Measurements from ENCODE around the gene BHLHA15. TPM values are rescaled to one million over a fixed set of nuclear protein-coding genes. Genes with fewer than 3 reads are reported as not detected.

Gene BHLHA15
- 2.4 and 4.4 TPM in 2 replicates for total RNA-seq (2014; rRNA removed; shearing (Covaris generic))
- polyA plus RNA-seq (2014; cell fraction: nucleus; rRNA removed) = 5.4 TPM in 1 of 2 replicates, not detected in the other

DNA sequence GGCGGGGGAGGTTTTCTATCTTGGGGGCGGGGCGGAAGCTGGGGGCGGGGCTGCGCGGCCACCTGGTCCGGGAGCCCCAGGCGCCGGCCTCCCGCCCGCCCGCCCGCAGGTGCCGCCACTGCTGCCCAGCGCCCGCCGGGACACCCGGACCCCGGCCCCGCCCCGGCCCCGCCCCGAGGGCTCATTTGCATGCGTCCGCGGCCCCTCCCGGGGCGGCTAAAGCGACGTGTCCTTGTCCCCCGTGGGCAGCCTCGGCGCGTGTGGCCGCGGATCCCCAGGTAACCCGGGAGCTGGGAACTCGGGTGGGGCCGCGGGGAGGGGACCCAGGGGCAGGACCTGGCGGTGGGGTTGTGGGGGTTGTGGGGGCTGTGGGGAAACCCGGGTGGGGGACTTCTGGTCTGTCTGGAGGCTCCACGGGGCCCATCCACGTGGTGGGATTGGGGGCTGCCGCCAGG lies at the start of gene BHLHA15:
BHLHA15 (plus strand) TSS at position 219 of the 455 bp plus-strand sequence. CDS start 871 bp downstream, outside the sequence.
- peak; percentile 20 for DNase-seq (ENCODE audit: extremely low read depth, low read depth)

GRCh38 chr7:98162758-98163157 lies 48.5 kb upstream of the BHLHA15 start:
- DNase-seq (ENCODE audit: extremely low read depth, low read depth) = no peak

- DNase-seq (ENCODE audit: extremely low read depth, low read depth) = no peak
These were observed 48.0 kb upstream of the BHLHA15 start for GRCh38 chr7:98163269-98163668.

DNA sequence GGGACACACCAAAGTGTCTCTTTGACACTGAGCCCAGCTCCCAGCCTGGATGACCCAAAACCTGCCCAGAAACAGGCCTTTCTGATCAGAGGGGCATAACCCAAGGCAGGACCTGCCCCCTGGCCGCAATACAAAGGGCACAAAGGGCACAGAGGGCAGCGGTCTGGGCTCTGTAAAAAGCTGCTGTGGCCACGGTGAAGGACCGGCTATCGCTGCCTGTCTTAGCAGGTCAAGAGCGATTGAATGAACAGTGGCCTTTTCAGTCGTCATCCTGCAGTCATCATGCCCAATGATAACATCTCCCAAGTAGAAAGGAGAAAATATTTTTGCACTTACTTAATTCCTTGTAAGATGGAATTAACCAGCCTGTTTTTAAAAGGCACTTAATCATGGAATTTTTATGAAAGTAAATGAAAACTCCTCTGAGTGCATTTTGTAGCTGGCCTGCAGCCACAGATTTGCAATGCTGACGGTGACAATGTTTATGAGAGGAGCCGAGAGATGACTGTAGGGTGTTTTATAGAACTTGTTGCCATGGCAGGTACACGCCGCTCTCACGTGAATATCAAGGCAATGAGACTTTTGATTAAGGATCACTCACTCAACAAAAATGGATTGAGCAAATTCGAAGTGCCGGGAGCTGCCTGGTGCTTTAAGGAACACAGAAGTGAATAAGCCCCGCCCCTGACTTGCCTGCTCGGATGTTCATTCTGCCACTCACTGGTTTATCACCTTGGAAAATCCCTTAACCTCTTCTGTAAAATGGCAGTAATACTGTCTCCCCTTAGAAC lies 47.3 kb upstream of the BHLHA15 start:
- no peak for DNase-seq (ENCODE audit: extremely low read depth, low read depth)

DNA sequence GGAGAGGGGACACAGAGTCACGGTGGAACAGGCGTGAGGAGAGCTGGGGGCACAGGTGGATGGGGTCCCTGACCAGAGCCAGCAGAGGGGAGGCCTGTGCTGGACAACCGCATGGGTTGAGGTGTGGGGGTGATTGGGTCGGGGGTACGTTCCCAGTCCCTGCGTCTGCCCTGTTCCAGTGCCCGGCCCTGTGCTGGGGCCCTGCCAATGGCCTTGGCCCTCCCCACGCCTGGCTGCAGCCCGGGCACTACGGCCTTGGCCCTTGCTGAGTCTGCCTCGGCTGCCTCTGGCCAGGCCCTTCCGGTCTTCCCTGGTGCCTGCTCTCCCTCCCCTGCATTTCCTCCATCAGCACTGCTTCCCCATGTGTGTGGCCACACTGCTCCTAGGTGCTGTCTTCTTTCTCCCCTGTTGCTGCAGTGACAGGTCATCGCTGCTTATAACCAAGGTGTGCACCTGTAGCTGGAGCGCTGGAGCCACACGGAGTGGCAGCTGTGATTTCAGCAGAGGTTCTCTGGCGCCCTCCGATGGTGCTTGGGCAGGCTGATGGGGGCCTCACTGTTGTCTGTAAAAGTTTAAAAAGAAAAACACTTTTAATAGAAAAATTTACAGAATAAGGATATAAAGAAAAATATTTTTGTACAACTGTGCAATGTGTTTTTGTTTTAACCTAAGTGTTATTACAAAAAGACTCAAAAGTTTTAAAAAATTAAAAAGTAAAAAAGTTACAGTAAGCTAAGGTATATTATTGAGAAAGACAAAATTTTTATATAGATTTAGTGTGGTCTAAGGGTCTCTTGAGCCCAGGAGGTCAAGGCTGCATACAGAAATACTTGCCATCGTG lies 45.2 kb upstream of the BHLHA15 start:
- peak; percentile 37 for DNase-seq (ENCODE audit: extremely low read depth, low read depth)

DNA sequence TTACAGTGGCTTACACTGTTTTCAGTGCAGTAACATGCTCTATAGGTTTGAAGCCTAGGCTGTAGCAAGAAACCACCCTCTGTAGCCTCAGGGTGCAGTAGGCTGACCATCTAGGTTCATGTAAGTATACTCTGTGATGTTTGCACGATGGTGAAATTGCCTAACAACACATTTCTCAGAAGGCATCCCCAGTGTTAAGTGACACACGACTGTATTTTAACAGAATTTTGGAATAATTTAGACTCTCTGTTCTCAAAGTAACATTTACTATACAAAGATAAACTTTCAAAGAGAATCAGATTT lies 44.6 kb upstream of the BHLHA15 start:
- no peak for DNase-seq (ENCODE audit: extremely low read depth, low read depth)

DNA sequence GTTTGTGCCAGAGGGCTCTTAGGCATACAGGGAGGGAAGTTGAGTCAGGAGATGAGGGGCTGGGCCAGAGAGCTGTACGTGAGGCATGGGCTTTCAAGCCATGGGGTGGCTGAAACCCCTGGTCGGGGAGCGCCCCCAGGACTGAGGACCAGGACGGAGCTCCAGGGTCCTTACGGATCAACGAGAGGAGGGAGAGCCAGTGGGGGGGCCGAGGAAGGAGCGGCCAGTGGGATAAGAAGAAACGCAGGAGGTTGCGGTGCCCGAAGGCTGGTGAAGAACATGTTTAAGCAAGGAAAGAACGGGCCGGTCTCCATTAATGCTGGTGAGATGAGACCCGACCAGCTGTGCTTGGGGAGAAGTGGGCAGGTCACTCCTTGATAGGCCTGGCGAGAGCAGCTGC lies 43.6 kb upstream of the BHLHA15 start:
- no peak for DNase-seq (ENCODE audit: extremely low read depth, low read depth)

DNA sequence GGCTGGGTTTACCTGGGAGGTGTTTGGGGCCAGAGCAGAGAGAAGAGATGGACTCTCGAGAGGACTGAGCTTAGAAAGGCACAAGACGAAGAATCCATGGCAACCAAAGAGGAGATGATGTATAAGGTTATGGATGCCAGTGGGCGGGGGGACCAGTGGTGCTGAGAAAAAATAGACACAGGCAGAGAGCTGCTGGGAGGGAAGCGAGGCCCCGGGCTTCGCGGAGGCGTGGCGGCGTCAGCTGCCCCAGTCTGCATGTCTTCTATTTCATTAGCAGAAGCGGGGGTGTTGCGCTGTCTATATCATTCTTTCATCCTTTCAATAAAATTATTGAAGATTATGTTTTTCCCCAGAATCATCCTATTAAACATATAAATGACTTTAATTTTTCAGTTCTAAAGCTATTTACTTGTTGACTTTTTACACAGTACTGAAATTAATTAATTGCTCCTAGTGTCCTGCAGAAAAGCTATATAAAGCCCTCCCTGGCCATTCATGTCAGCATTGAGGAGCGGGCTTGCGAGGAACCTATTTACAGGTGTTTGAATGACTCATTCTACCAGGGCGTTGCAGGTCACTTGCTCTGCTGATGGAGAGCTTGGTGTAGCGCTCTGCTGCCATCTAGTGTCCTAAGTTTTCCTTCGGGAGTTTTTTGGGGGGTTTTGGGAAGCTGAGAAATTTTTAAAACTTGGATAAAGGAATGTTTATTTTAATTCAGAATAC lies 42.9 kb upstream of the BHLHA15 start:
- DNase-seq (ENCODE audit: extremely low read depth, low read depth) = peak; percentile 54

- DNase-seq (ENCODE audit: extremely low read depth, low read depth) = no peak
These were observed 42.2 kb upstream of the BHLHA15 start for GRCh38 chr7:98168904-98169621.

GRCh38 chr7:98170966-98171365 lies 40.3 kb upstream of the BHLHA15 start:
- DNase-seq (ENCODE audit: extremely low read depth, low read depth) = no peak

GRCh38 chr7:98171449-98171848 lies 39.8 kb upstream of the BHLHA15 start:
- DNase-seq (ENCODE audit: extremely low read depth, low read depth) = no peak

DNA sequence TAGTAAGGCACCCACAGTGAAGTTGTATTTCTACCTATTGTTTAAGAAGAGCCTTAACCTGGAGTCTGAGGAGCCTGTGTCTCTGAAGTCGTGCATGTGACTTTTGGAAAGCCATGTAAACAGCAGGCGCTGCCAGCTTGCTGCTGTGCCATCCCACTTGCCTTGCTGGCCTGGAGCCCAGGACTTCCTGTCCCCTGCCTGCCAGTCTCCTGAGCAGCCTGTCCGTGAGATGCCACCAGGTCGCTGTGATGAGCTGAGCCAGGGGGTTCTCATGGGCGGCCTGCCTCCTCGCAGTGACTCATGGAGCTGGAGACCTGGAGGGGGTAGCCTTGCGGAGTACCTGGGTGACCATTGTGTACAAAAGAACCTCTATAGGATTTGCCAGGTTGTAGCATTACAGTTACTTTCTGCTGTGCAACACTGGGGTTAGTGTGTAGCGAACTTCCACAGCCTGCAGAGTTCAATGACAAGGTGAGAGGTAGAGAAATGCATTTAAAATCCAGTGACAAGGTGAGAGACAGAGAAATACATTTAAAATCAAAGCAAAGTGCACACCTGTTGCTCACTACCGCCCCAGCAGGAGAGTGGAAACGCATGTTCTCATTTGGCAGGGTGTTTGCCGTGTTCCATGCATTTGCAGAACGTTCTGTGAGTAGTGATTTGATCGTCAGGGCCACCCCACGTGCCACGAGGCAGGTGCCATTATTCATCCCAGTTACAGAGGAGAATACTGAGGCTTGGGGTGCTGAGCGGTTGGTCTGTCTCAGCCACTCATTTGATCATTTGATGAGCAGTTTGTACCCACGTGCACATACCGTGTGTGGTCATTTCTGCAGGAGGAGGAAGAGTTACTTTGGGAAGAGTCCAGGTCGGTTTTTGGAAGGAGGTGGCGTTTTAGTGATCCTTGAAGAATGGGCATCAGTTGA lies 36.6 kb upstream of the BHLHA15 start:
- no peak for DNase-seq (ENCODE audit: extremely low read depth, low read depth)

- DNase-seq (ENCODE audit: extremely low read depth, low read depth) = no peak
These were observed 35.8 kb upstream of the BHLHA15 start for GRCh38 chr7:98175260-98175940.

GRCh38 chr7:98177553-98177952 lies 33.7 kb upstream of the BHLHA15 start:
- no peak for DNase-seq (ENCODE audit: extremely low read depth, low read depth)

DNA sequence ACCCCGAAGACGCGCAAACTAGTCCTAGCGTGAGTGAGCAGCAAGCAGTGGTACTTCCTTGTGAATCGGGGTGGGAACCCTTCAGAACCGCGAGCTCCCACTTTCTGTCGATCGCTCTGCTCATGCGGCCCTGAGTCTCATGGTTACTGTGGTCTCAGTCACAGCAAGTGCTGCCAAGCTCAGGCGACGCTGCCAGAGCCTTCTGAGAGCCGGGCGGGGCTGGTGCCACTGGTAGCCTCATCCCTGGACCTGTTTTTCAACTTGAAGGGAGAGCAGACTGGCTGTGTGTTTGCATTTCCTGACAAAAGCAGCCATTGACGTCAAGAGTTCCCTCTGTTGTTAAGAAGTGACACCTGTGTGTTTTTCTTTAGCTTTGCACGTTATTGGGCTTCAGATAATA lies 32.9 kb upstream of the BHLHA15 start:
- DNase-seq (ENCODE audit: extremely low read depth, low read depth) = no peak

DNA sequence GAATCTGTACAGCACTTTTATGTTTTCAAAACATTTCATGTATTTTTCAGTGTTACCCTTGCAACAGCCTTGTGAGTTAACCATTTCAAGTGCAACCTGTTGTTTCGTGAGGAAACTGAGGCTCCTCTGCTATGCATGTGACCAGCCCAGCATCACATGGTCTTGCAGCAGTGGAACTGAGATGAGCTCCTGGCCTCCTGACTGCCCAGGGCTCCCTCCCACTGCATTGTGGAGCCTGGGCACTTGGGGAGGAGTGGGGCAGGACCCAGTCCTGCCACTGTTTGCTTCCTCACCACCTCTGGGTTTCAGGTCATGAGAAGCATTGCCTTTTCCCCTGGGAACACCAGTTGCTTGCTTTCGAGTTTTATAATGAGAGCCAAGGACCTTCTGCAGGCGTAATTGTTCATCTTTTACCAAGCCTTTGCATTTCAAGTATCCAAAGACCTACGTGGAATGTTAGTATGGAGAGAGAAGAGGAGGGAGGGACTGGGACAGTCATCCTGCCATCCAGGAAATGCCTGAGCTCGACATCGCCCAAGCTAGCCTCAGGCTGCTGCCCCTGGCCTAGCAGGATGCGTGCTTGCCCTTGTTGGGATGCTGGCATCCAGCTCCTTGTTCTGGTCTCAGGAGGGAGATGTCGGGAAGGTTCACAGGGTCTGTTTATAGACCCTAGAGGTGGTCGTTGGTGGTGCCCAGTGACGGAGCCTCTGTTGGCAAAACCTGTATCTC lies 32.3 kb upstream of the BHLHA15 start:
- DNase-seq (ENCODE audit: extremely low read depth, low read depth) = no peak

- no peak for DNase-seq (ENCODE audit: extremely low read depth, low read depth)
These were observed 30.5 kb upstream of the BHLHA15 start for GRCh38 chr7:98180751-98181150.

DNA sequence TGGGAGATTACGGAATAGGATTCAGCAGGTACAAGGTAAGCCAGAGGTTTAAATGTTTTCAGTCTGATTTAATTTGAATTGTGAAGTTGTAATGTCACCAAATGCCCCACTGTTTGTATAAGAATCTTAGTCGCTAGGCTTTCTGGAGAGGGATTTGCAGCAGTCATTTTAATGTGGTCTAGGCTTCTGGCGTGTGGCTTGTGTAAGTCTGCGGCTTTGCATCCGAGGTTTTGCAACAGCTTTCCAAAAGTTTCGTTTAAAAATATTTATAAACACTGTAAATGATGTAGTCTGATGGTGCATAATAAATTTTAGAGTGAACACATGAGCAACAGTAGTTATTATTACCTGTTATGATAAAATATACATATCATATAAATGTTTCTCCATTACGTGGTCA lies 26.1 kb upstream of the BHLHA15 start:
- no peak for DNase-seq (ENCODE audit: extremely low read depth, low read depth)

All from NCI-H460 (cell line).